Activated T-cell treated with anti-CD3 and anti-CD28 coated beads for 48 hours (primary cell): ENCODE data around the gene DNAJC3.
"Not testable (repeated sequence)": the region's sequence is repeated elsewhere in the genome, so short reads cannot be mapped to it uniquely, and the experiment has no call there.

ENCODE experiments used
- DNase-seq: peaks from one replicate; pipeline ENCODE4 v3.0.0-alpha.2; 2020; ENCODE audit warnings: low read depth

Gene DNAJC3

DNA sequence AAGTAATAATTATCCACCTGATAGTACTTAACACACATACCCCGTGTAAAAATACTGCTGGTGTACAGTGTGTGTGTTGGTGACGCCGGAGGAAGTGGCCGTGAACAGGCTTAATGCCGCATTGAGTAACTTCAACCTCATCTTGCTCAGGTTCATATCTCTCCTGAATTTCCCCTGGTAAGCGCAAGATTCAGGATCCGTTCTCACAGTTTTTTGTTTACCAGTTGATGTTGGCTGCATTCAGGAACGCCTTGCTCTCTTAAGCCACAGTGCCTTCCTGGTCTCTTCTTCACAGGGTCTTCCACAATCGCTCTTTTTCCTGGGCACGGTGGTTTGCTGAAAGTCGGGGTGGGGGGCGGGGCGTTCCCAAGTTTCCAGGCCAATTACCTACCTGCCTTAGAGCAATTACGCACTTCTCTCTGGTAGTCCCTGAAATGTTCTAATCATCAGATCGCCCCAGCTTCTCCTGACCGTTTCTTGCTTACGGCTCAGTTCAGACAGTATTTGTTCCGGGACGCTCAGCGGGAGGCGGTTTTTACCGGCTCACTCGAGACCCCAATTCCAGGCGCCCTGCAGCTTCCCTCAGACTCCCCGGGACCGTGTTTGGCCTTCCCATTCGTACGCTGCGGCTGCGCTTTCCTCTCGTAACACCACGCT lies 706 bp upstream of the DNAJC3 start:
- DNase-seq, result no peak

DNA sequence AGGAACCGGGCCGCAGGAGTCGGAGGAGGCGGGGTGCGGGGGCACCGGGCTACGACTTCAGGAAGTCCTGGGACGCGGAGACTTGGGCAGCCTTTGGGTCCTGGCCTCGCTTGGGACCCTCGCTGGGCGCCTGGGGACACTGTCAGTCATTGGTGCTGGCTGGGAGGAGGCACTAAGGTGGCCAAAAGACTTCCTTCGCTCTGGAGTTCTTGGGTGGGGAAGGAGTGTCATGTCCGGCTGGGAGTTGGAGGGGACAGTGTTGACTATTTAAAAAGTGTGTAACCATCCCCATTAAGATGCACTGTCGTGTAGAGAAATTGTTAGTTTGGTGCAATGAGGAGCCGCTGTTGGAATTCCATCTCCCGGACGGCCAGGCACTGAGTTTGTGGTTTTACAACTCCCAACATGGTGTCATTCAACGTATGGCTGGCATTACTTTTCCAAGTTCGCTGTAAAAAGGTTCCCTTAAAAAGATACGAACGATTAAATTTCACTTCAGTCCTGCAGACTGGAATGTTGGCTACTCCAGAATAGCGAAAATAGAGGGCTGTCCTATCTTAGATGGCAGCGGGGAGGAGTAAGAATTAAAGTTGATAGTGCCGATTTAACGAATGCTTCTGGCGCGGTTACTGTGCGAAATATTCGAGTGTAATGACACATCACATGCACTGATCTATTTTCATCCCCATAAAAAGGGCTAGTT lies 776 bp downstream of the DNAJC3 start:
- no peak for DNase-seq

DNA sequence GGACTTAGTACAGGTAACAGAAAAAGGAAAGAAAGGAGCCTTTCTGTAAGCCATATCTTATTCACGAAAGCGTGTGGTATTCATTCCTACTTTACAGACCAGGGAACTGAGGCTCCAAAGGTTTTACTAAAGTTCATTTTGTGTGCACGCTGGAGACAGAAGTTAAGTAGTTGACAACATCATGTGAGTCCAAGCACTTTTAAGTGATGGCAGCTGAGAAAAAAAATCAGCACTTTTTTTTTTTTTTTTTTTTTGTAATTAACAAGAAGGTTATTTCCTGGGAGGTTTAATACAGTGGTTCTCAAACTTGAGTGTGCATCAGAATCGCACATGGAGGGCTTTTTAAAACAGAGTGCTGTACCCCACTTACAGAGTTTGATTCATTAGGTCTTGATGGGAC lies 2.0 kb downstream of the DNAJC3 start:
- no peak for DNase-seq

DNA sequence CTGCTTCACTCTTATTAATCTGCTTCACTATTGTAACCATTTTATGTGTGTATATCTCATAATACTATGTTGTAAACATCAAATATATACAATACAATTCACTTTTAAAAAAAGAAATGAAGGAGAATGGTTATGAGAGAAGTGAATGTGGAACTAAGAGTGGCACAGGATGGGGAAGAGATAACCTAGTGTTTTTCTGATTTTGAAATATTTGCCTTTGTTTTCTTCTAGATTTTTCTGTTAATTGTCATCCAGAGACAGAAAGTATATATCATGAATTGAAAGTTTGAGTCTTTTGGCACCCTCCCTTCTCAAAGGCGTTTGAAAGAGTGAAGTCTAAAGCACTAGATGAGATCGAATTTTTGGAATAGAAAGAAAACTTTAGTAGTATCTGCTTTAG lies 2.8 kb downstream of the DNAJC3 start:
- DNase-seq, result no peak

DNA sequence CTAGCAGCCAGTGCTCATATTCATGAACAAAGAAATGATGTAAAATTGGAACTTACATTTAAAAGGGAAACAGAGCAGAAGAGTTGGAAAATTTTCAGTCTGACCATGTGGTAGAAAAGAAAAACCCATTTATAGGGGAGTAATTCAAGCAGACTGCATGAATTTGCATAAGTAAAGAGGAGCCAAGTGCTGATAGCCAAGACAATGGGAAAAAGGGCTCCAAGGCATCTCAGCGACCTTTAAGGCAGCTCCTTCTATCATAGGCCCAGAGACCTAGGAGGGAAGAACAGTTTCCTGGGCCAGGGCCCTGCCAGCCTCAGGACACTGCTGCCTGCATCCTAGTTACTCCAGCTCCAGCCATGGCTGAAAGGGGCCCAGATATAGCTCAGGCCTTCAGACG lies 7.5 kb downstream of the DNAJC3 start:
- no peak for DNase-seq

DNA sequence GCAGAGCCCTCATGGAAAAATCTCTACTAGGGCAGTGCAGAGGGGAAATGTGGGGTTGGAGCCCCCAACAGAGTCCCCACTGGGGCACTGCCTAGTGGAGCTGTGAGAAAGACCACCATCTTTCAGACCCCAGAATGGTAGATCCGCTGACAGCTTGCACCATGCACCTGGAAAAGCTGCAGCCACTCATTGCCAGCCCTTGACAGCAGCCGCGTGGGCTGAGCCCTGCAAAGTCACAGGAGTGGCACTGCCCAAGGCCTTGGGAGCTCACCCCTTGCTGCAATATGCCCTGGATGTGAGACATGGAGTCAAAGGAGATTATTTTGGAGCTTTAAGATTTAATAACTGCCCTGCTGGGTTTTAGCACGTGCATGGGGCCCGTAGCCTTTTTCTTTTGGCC lies 8.0 kb downstream of the DNAJC3 start:
- not testable (repeated sequence) for DNase-seq

DNA sequence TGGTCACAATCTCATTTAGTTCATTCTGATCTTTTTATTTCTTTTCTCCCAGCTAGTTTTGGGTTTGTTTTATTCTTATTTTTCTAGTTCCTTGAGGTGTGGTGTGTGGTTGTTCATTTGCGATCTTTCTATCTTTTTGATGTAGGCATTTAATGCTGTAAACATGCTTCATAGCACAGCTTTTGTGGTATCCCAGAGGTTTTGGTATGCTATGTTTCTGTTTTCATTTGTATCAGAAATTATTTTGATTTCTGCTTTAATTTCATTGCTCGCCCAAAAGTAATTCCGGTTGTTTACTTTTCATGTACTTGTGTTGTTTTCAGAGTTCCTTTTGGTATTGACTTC lies 12.6 kb downstream of the DNAJC3 start:
- DNase-seq, result no peak

DNA sequence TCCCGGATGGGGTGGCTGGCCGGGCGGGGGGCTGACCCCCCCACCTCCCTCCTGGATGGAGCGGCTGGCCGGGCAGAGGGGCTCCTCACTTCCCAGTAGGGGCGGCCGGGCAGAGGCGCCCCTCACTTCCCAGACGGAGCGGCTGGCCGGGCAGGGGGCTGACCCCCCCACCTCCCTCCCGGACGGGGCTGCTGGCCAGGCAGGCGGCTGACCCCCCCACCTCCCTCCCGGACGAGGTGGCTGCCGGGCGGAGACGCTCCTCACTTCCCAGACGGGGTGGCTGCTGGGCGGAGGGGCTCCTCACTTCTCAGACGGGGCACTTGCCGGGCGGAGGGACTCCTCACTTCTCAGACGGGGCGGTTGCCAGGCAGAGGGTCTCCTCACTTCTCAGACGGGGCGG lies 14.0 kb downstream of the DNAJC3 start:
- not testable (repeated sequence) for DNase-seq

DNA sequence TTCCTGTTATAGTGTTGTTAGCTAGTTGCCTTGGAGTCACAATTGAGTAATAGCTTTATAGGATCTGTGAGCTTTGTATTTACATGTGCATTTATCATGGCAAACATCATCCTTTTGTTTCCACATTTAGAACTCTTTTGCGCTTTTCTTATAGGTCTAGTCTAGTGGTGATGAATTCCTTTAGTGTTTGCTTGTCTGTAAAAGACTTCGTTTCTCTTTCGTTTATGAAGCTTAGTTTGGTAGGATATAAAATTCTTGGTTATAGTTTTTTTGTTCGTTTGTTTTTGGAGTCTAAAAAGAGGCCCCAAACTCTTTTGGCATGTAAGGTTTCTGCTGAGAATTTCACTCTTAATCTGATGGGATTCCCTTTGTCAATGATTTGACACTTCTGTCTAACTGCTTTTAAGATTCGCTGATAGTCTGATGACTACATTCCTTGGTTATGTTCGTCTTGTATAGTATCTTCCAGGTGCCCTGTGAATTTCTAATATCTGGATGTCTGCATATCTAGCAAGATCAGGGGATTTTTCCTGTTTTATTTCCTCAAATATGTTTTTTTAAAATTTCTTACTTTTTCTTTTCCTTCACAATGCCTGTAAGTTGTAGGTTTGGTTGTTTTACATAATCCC lies 20.2 kb downstream of the DNAJC3 start:
- no peak for DNase-seq

DNA sequence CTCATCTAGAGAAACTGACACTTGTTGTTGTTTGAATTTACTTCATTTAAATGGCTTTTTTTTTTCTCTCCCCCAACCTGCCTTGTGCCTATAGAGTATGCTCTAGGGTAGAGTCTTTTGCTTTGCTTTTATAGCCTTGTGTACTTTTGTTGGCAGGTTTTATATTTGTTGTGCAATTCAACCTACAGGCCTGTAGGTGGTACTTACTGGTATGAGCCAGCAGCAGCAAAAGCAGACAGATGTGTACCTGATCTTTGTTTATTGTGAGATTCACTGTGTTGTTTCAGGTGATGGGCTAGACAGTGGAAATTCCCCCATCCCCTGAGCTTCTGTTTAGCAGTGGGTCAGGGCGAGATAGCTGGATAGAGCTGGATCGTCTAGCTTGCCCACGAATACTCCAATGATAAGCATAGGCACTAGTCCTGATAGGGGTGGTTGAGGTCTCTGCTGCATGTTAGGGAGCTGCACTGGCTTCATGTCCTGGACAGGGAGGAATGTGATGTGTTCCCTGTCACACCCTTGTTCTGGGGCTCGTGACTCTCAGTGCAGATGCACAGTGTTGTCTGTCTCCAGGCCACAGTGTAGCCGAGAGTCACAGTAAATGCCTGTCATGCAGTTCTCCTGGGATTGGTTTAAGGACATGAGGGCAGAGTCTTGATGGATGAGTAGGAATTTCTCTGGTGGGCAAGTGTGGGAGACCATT lies 21.3 kb downstream of the DNAJC3 start:
- no peak for DNase-seq

DNA sequence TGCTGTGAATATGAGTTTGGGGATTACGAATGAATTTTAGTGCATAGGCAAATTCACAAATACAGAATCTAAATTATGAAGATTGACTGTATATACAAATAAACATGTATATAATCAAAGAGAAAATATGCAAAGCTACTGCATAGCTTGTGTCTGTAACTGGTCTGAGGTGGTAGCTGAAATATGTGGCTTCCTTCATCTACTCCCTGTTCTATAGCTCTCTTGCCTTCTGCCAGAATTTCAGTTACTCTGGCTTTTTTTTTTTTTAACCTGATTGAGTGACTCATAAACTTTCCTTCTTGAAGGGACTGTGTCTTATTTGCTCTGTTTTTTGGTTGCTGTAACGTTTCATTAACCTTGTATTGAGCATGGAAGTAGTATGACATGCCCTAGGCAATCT lies 26.6 kb downstream of the DNAJC3 start:
- DNase-seq, result no peak

DNA sequence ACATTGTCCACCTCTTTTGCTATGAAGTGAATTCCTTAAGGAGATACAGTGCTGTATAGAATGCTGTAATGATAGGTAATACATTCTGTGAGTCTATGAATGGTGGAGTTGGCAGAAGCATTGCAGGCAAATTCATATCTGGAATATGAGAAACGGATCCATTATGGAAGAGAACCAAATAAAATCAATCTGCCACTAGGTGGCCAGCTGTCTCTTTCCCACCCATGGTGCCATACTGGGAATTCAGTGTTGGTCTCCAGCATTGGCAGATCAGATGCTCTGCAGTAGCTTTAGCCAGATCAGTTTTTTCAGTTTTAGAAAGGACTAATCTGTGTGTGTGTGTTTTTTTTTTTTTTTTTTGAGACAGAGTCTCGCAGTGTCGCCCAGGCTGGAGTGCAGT lies 27.6 kb downstream of the DNAJC3 start:
- DNase-seq, result no peak

DNA sequence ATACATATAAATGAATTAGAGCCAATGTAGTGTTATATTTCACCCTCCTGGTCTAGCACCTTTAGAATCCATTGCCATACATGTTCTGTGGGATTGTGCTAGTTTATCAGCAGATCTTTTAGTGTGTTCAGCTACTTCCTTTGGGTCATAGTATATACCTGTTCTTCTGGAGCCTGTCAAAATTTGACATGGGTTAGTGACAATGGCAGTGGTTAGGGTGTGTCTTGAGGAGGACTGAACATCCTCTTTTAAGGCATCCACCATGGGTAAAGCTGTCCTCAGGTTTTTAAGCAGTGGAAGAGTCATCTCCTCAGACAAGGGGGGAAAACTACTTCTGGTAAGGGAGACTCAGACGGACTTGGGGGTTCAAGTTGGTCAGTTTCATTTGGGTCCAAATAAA lies 29.4 kb downstream of the DNAJC3 start:
- DNase-seq, result no peak

DNA sequence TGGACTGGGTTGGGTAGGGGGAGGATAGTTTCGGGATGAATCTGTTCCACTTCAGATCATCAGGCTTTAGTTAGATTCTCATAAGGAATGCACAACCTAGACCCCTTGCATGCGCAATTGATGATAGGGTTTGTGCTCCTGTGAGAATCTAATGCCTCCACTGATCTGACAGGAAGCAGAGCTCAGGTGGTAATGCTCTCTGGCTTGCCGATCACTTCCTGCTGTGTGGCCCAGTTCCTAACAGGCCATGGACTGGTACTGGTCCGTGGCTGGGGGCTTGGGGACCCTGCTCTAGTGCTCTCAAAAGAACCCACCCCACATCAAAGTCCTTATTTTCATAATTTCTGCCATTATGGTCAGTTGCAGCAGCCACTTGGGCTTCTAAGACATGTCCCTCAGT lies 30.1 kb downstream of the DNAJC3 start:
- no peak for DNase-seq

DNA sequence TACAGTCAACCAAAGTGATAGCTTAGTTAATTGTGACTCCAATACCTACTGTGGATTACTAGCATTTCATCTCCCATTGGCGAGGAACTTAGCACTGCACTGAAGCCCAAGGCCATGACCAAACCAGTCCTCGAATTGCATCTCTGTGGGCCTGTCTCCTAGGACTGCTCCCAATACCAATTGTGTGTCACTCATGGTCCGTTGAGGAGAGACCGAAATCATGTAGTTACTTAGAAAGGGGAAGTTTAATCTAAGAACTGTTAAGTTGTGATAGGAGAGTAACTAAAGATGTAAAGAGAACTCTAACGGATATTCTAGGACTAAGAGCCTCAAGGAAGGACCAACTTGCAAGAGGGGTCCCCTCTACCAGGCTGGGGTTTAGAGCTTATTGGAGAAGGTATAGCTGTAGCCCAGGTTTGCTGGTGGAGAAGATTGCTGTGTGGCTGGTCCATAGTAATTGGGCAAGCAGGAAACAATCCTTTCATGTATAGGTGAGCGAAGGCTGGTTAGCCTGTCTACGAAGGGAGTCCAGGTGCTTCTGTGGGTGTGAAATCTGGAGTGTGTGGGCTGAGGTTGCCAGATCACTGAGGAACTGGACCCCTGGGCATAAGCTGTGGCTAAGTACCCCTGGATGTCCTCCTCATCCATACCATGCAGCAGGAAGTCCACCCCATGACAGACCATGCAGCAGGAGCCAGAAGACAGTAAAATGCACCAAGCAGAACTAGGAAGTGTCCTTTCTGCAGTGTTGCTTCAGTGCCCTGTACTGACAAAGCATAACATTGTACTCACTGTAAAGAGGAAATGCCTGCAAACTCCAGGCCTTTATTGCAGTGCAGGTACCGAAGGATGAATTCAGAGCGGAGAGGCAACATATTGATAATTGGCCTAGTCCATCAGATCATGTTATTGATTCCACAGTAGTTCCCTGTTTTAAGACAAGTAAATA lies 30.8 kb downstream of the DNAJC3 start:
- DNase-seq, result no peak

DNA sequence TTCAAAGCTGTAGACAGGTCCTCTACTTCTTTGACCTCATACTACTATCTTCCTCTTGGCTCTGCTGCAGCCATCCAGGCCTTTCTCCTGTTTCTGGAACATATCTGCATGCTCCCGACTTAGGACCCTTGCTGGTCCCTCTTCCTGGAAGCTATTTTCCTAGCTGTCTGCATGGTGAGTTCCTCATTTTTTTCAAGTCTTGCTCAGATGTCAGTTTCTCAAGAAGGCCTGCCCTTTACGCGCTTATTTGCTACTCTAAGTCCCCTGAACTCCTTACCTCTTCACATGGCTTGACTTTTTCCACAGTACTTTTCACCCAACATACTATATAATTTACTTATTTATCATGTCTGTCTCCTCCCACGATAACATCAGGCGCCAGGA lies 31.4 kb downstream of the DNAJC3 start:
- no peak for DNase-seq

DNA sequence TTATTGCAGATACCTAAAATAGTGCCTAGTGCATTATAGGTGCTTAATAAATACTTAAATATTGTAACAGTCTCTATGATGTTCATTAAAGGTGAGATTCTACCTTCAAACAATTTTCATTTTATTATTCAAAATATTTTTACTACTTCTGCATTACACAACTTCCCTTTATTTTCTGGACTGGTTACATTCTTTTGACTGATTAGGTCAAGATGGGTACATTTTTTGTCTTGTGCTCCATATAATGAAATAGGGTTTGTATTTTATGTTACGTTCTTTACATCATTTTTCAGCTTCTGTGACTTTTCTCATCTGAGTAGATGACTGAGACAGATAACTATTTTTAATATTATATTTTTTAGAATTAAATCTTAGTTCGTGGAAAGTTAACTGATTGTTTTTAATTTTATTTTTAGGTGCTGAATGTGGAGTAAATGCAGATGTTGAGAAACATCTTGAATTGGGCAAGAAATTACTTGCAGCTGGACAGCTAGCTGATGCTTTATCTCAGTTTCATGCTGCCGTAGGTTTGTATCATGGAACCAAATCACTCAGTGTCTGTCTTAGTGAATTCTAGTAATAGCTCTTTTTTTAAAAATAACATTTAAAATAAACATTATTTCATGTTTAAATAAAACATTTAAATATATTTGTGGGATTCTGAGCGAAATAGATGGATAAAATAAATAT lies 32.0 kb downstream of the DNAJC3 start:
- DNase-seq, result no peak

DNA sequence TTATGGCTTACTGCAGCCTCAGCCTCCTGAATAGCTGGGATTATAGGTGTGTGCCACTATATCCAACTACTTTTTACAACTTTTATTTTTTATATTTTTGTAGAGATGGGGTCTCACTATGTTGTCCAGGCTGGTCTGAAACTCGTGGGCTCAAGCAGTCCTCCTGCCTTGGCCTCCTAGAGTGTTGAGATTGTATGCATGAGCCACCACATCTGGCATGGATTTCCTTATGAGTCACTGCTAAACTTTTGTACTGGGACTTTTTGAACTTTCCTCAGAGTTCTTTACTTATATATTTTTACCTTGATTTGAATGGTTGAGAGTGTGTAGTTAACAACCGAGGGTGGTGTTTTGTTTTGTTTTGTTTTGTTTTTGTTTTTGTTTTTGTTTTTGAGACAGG lies 33.4 kb downstream of the DNAJC3 start:
- DNase-seq, result no peak

DNA sequence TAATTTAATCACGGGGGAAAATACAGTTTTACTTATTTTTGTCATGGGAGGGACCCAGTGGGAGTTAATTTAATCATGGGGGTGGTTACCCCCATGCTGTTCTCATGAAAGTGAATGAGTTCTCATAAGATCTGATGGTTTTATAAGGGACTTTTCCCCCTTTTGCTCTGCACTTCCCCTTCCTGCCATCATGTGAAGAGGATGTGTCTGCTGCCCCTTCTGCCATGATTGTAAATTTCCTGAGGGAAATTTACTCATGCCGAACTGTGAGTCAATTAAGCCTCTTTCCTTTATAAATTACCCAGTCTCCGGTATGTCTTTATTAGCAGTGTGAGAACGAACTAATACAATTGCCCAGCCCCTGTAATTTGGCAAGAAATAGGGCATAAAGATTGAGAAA lies 35.9 kb downstream of the DNAJC3 start:
- not testable (repeated sequence) for DNase-seq

DNA sequence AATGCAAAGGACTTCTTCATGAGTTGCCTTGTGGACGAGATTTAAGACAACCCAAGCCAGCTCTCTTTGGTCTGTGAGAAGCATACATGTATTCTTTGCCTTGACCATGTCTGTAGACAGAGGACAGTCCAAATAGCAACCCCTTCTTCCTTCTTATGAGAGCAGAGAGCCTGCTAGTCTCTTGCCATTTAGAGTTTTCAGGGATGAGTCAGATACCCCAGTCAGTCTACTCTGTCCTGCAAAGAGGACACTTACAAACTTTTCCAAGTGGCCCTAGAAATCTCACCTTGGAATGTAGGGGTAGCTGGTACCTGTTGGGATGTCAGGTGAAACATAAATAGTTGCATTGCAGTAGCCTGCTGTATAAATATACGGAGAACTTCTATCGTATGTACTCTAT lies 36.7 kb downstream of the DNAJC3 start:
- DNase-seq, result no peak

DNA sequence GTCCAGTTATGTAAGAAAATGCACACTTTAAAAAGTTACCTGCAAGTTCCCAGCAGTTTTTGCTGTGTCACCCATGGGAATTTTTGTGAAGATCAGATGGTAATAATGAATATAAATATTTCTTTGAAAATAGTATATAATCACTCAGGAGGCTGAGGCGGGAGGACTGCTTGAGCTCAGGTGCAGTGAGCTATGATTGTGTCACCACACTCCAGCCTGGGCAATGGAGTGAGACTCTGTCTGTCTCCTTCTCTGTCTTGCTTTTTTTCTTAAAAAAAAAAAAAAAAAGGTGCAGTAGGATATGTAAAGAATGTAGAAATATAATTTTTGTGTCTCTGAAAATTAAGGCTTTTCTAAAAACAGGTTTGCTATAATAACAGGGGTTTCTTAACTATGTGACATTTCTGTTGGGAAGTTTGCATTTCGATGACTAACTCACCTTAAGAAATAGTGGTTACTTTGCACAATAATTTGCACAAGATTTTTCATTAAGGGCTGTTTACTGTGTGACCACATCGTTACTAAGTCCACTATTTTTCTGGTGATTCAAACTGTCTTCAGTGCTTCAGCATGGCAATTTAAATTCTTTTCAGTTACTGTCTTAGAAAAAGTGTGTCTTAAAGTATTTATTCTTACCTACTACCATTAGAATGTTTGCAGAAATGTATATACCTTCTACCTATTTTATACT lies 37.3 kb downstream of the DNAJC3 start:
- DNase-seq, result no peak
